Pancreas (tissue), 10 donors: ENCODE data around the gene SAMD8. TPM values are rescaled to one million over a fixed set of nuclear protein-coding genes. Genes with fewer than 3 reads are reported as not detected.
"Not testable (repeated sequence)": the region's sequence is repeated elsewhere in the genome, so short reads cannot be mapped to it uniquely, and the experiment has no call there.

Experiments
- ATAC-seq, 4 donors: fragments of 200-7000 bp; cut with Tn5 transposase; one replicate each; pipeline versions ENCODE4 v1.8.0 to v1.9.1; 2020; ENCODE audit warnings: mild to moderate bottlenecking in 4 of 4, moderate library complexity in 4 of 4
- DNase-seq, 6 donors: peaks; one replicate each; pipeline ENCODE4 v3.0.0-alpha.2; 2020
- FAIRE-seq: peaks from 2 replicates; lab custom pipeline; 2012; peaks lifted over from hg19 to GRCh38; lab: Jason Lieb, UNC
- H3K27ac ChIP-seq, 4 donors: fragments of 200-600 bp; sonication (generic); 1 replicate in 3 of 4; 2 replicates in 1 of 4; pipeline versions ENCODE4 v1.5.0 to v1.8.0; 2020
- H3K27me3 ChIP-seq, 4 donors: fragments of 200-600 bp; one replicate each; pipeline ENCODE4 v1.8.0; 2021
- H3K36me3 ChIP-seq, 3 donors: fragments of 200-600 bp; sonication (generic) in 1 of 3; one replicate each; pipeline versions ENCODE4 v1.5.0 to v1.8.0; 2020 to 2021
- H3K4me1 ChIP-seq, 3 donors: fragments of 200-600 bp; one replicate each; pipeline ENCODE4 v1.8.0; 2021
- H3K4me3 ChIP-seq, 4 donors: fragments of 200-600 bp; sonication (generic) in 2 of 4; one replicate each; pipeline versions ENCODE4 v1.5.0 to v1.8.0; 2020 to 2021
- H3K9me3 ChIP-seq, 4 donors: fragments of 200-600 bp; one replicate each; pipeline ENCODE4 v1.8.0; 2021
- CTCF ChIP-seq, 4 donors: fragments of 200-600 bp; sonication (generic) in 3 of 4; IDR thresholded peaks; one replicate each; pipeline versions ENCODE4 v1.5.0 to v1.8.0; 2021; ENCODE audit warnings: antibody characterized with exemption in 4 of 4
- WGBS, 2 donors: extraction: QIAGEN DNeasy Blood & Tissue Kit; methylation state at CpG; one replicate each; pipeline ENCODE4 v1.1.7; 2013; 5-methylcytosine and 5-hydroxymethylcytosine counted together
- intact Hi-C, 3 donors: fragments of 100-400 bp; cut with DNase I; formaldehyde crosslinking; loops; one replicate each; pipeline versions ENCODE4 v1.11.1 to v1.14.2; 2022
- polyA plus RNA-seq, 2 donors: library from polyadenylated mRNA; stranded (reverse); fragments of 200-250 nt; gene quantifications; one replicate each; pipeline ENCODE4 v1.2.3, GENCODE V29; 2013
- total RNA-seq, 6 donors: library from RNA; stranded (reverse); fragmentation: NEBNext Ultra II Directional in 4 of 6; extraction: Animal tissue kit (Norgen Biotek cat#: 25700) in 4 of 6; gene quantifications; one replicate each; pipeline versions ENCODE4 v1.2.1 to v1.2.4, GENCODE V29; 2021 to 2023
- donor health status: healthy with polysubstance abuse.
- donor health status: DM: no; HTN: no; CAD: no; lungs with moderate emphysema.
- donor health status: DM: no; HTN: no; CAD: no.
- donor health status: control.
- donor health status: control.
- donor health status: Bipolar disorder and iron deficiency.
- donor health status: DM: yes; HTN: yes; CAD: no.
- donor health status: DM: no; HTN: no; CAD: no.
- donor health status: DM: no; HTN: no; CAD: no.
- donor health status: DM: yes; HTN: yes; CAD: no.

Gene SAMD8
- total and polyA plus RNA-seq, 8 donors: 2.1 to 10.1 (median 6.2) TPM

GRCh38 chr10:75197066-75197465 is 85.6 kb downstream of the SAMD8 start:
- TF ChIP-seq CTCF (IDR thresholded peaks at IDR 0.05): no peak
- Histone ChIP-seq H3K4me3 (no peak overlapping the region), H3K36me3 (no peaks in the 10 kb centered on the region), H3K4me1 (peaks cover 0 to 6% (median 4%) of the 10 kb centered on the region in 3 donors), H3K27me3 (no peaks in the 10 kb centered on the region), H3K27ac (no peak overlapping the region), H3K9me3 (no peaks in the 10 kb centered on the region)
- intact Hi-C loops: no loop called here
- FAIRE-seq (no peak), DNase-seq (no peak), ATAC-seq (no peak)
- 85 to 89% methylated on average over 3 of the region's 3 CpGs for WGBS, 2 donors

GRCh38 chr10:75197906-75198305 is 86.5 kb downstream of the SAMD8 start:
- DNase-seq: no peak
- peak in 1 of 4 donors; percentile 30 for ATAC-seq
- no peaks in the 10 kb centered on the region for H3K4me1 ChIP-seq
- no peaks in the 10 kb centered on the region for H3K36me3 ChIP-seq
- no peak overlapping the region for H3K27ac ChIP-seq
- 65 to 88% methylated on average over 2 of the region's 2 CpGs for WGBS, 2 donors
- intact Hi-C loops: no loop called here
- no peaks in the 10 kb centered on the region for H3K9me3 ChIP-seq
- TF ChIP-seq CTCF (IDR thresholded peaks at IDR 0.05): no peak
- FAIRE-seq: no peak
- no peak overlapping the region for H3K4me3 ChIP-seq
- no peaks in the 10 kb centered on the region for H3K27me3 ChIP-seq

- 93 to 94% methylated on average over 6 of the region's 6 CpGs for WGBS, 2 donors
Measured at GRCh38 chr10:75199949-75200348, 88.5 kb downstream of the SAMD8 start.

GRCh38 chr10:75201793-75202307 is 90.4 kb downstream of the SAMD8 start:
- intact Hi-C loops: no loop called here
- ATAC-seq: peak in 1 of 4 donors; percentile 19
- Histone ChIP-seq H3K9me3 (no peaks in the 10 kb centered on the region), H3K4me3 (no peak overlapping the region), H3K27ac (no peak overlapping the region), H3K27me3 (no peaks in the 10 kb centered on the region), H3K36me3 (no peaks in the 10 kb centered on the region), H3K4me1 (no peaks in the 10 kb centered on the region)
- DNase-seq: no peak
- FAIRE-seq: no peak
- 74 to 80% methylated on average over 9 of the region's 9 CpGs for WGBS, 2 donors
- no peak for TF ChIP-seq CTCF (IDR thresholded peaks at IDR 0.05)

More at GRCh38 chr10:75199949-75200348, 88.5 kb downstream of the SAMD8 start:
- FAIRE-seq, H3K4me1 ChIP-seq, H3K27me3 ChIP-seq, H3K27ac ChIP-seq, ATAC-seq, H3K9me3 ChIP-seq, H3K4me3 ChIP-seq, DNase-seq, H3K36me3 ChIP-seq, intact Hi-C loops: not testable (repeated sequence)

- 71 to 86% methylated on average over 1 of the region's 1 CpG for WGBS, 2 donors
- H3K4me1 ChIP-seq: no peaks in the 10 kb centered on the region
- H3K27ac ChIP-seq: no peak overlapping the region
- H3K27me3 ChIP-seq: no peaks in the 10 kb centered on the region
- intact Hi-C loops: no loop called here
- ATAC-seq: peak in 3 of 4 donors; percentile 46 to 79 (median 59)
- no peak for DNase-seq
- no peak overlapping the region for H3K4me3 ChIP-seq
- FAIRE-seq: no peak
- TF ChIP-seq CTCF (IDR thresholded peaks at IDR 0.05): no peak
- H3K36me3 ChIP-seq: no peaks in the 10 kb centered on the region
- no peaks in the 10 kb centered on the region for H3K9me3 ChIP-seq
Measured at GRCh38 chr10:75202321-75203045, 91.0 kb downstream of the SAMD8 start.

GRCh38 chr10:75203046-75203620 is 91.7 kb downstream of the SAMD8 start:
- H3K27me3 ChIP-seq, H3K4me1 ChIP-seq, H3K27ac ChIP-seq, H3K4me3 ChIP-seq, H3K9me3 ChIP-seq, FAIRE-seq, intact Hi-C loops, DNase-seq, ATAC-seq, H3K36me3 ChIP-seq: not testable (repeated sequence)
- WGBS, 2 donors: 88 to 94% methylated on average over 11 of the region's 11 CpGs
